ENCODE measurements around the gene COL17A1.

DNA sequence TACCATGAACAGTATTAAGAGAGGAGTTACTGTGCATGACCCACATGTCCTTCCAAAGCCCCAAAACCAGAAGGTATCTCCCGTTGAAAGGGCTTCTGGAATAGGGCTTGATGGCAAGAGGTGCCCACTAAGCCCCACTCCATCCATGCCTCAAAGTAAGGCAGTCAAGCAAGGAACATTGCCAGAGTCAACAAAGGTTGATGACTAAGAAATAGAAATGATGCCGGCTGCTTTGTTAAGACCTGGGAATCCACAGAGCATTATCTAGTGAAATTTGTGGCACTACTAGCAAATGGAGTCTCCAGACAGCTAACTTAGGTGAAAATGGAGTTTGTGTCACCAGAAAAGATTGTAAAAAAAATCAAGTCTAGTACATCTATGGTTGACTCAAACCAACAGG is 42.5 kb upstream of the COL17A1 start:
- TF ChIP-seq GATA2 (IDR thresholded peaks at IDR 0.05; ENCODE audit: low read depth, low read length) (no peak), GATA3 (IDR thresholded peaks at IDR 0.05; ENCODE audit: low read depth, low read length) (no peak)
